ENCODE data around the gene PTPN18.

Gene PTPN18

DNA sequence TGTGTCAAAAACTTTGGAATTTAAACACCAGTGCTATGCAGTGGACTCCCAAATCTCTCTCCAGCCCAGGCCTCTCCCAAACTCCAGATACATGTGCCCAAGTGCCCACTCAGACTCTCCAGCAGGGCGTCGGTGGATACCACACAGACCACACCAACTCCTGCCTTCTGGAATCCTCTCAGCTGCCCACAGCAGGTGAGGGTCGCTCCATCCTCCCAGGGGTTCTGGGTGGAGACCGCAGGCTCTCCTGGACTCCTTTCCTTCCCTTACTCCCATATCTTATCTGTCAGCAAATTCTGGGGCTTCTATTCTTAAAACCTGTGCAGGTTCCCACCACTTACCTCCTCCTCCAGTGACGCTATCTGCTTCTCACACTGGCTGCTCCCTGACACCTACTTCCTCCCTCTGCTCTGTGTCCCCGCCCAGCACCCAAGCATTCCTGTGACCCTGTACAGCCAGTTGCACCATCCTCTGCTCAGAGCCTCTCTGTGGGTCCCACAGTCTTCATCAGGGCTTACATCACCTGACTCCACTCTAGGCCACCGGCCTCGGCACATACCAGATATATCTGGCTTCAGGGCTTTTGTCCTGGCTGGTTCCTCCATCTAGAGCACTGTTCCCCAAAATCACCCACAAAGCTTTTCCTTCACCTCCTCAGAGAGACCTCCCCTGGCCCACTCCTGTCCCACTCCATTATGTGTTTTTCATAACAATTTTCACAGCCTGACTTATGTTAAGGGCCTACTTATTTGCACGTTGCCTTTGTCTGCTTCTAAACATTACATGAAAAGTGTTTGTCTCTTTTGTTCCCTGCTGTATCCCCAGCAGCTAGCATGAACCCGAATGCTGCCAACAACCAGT is 15.7 kb upstream of the PTPN18 start:
- DNase-seq (ENCODE audit: low spot score) = no peak

DNA sequence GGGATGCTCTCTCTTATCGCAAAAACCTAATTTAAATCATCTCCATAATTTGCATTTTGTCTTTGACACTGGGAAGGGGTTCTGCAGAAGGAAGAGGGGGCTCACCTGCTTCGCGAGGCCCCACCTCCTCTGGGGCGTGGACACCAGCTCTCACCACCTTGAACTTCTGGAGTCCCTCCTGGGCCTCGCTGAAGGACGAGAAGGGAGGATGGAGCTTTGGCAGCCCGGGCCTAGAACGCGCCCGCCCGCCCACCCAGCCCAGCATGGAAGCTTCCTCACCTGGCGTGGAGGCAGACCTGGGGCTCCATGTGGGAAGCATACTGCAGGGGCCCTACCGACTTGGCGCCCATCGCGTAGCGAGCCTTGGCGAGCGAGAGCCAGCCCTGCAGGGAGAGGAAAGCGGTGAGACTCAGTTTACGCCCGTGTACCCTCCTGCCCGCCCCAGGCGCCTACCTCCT is 14.3 kb upstream of the PTPN18 start:
- DNase-seq (ENCODE audit: low spot score) = no peak

DNA sequence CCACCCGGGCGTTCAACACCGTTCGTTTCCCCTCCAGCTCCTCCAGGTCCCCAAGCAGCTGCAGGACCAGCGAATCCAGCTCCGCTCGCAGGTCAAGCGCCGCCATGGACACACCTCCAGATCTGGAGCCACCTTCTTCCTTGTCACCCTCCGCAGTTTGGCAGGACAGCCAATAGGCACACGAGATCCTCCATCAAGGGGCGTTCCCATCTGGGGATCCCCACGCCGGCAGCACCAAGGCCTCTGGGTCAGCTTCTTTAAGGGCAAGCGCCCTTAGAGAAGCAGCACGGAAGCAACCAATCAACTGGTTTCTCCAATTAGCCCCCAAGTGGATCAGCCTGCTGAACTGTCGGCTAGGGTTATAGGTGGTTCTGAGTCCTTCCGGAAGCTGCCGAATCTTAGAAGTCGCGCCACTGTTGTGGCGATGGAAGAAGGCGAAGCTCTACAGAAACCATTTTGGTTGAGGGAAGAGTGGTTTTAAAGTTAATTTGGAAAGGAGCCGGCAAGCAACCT is 13.8 kb upstream of the PTPN18 start:
- peak; percentile 95 for DNase-seq (ENCODE audit: low spot score)

DNA sequence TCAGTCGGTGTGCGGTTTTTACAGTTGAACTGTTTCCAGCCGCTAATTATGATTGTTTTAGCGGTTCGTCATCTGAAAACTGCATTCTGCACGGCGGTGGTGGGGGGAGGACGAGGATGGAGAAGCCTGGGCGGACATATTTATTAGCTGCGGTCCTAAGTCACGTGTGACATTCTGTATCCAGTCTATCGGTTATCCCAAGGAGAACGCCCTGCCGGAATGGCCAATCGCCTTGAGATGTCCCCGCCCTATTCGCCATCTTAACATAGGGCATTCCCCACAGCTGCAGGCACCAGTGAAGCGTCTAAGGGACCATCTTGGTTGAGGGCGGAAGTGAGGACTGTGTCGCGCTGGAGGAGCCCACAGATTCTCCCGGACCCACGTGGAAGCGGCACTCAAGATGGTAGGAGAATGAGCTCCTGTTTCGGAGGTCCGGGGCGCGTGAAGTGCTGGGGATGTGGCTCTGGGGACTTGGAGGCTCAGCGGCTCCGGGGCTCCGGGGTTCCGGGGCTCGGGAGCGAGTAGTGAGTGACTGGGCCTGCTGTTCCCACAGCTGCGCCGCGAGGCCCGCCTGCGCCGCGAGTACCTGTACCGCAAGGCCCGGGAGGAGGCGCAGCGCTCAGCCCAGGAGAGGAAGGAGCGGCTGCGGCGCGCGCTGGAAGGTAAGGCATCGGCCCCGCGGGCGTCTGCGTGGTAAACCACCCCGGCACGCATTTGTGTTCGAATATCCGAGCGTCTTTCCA is 13.2 kb upstream of the PTPN18 start, which contains the start of gene IMP4:
IMP4 (plus strand) TSS at position 365 of the 743 bp plus-strand sequence; CDS start at position 401, 36 bp downstream.
- DNase-seq (ENCODE audit: low spot score) = peak; percentile 99

DNA sequence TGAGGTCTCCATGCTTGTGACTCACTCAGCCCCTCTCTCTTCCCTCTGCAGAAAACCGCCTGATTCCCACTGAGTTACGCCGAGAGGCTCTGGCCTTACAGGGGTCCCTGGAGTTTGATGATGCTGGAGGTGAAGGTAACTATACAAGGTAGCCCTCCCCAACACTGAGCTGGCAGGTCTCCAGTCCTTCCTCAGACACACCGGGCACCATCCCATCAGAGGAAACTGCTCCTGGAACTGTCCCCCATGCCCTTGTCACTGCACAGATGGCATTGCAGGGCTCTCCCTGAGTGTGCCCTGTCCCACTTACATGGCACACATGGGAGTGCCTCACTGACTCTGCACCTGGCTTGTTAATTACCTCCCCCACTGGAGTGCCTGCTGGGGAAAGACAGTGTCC is 11.3 kb upstream of the PTPN18 start:
- peak; percentile 2 for DNase-seq (ENCODE audit: low spot score)

DNA sequence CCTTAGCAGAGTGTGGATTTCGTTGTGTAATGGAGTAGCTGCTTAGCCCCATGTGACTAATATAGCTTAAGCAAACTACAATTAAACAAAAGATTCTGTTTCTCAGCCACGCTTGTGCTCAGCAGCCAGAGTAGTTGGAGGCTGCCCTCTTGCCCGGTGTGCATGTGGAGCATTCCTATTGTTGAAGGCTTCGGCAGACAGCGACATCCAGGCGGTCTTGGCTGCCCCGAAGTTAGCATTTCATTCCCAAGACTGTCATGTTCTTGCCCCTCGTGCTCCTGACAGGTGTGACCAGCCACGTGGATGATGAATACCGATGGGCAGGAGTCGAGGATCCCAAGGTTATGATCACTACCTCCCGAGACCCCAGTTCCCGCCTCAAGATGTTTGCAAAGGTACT is 10.8 kb upstream of the PTPN18 start:
- DNase-seq (ENCODE audit: low spot score) = no peak

DNA sequence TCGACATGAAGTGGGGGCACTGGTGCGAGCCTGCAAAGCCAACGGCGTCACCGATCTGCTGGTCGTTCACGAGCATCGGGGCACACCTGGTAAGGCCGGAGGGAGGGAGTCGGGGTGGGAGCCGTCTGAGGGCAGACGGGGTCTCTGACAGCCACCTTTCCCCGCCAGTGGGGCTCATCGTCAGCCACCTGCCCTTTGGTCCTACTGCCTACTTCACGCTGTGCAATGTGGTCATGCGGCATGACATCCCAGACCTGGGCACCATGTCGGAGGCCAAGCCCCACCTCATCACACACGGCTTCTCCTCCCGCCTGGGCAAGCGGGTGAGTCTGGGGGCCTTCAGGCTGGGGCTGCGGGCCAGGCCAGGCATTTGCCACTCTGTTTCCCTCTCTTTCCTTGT is 10.2 kb upstream of the PTPN18 start:
- no peak for DNase-seq (ENCODE audit: low spot score)

DNA sequence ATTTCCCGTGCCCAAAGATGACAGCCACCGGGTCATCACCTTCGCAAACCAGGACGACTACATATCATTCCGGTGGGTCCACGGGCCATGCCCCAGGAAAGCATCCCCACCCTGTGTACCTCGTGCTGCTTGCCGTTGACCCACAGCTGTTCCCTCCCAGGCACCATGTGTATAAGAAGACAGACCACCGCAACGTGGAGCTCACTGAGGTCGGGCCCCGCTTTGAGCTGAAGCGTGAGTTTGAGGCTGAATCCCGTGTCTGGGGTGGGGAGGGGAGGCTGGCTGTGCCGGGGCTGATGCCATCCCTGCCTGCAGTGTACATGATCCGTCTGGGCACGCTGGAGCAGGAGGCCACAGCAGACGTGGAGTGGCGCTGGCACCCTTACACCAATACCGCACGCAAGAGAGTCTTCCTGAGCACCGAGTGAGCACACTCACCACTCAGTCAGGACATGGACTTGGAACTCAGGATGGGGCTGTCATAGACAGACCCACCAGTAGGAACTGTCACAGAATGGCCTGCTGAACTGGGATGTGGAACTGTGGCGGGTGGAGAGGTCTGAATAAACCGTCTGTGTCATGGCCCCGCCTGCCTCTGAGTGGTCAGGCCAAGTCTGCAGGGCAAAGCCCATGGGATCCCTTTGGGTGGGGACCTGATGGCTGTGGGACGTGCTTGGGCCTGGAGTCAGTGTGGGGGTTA is 9.7 kb upstream of the PTPN18 start:
- peak; percentile 0 for DNase-seq (ENCODE audit: low spot score)

DNA sequence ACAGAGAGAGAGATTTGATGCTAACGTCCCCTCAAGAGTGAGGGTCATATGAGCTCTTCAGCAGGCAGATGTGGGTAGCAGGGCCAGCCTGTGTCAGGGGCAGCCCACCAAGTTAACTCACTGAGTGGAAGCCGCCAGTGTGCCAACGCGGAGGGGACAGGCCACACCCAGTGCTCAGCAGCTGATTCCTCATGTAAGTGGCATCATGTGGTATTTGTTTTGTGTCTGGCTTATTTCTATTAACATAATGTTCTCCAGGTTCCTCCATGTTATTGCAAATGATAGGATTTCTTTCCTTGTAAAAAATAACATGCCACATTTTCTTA is 9.2 kb upstream of the PTPN18 start:
- no peak for DNase-seq (ENCODE audit: low spot score)

DNA sequence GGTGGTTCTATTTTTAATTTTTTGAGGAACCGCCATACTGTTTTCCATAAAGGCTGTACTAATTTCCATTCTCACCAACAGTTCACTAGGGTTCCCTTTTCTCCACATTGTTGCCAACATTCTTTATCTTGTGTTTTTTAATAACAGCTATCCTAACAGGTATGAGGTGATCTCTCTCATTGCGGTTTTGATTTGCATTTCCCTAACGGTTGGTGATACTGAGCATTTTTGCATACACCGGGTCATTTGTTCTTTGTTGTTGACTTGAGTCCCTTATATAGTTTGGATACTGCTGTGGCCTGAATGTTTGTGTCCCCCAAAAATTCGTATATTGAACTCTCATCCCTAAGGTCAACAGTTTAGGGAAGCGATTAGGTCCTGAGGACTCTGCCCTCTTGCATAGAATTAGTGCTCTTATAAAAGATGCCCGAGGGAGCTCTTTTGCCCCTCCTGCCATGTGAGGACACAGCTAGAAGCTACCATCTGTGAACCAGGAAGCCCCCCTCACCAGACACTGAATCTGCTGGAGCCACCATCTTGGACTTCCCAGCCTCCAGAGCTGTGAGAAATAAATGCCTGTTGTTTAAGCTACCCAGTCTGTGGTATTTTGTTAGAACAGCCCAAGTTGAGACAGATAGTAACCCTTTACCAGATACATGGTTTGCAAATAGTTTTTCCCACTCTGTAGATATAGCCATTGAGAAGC is 8.5 kb upstream of the PTPN18 start:
- no peak for DNase-seq (ENCODE audit: low spot score)

DNA sequence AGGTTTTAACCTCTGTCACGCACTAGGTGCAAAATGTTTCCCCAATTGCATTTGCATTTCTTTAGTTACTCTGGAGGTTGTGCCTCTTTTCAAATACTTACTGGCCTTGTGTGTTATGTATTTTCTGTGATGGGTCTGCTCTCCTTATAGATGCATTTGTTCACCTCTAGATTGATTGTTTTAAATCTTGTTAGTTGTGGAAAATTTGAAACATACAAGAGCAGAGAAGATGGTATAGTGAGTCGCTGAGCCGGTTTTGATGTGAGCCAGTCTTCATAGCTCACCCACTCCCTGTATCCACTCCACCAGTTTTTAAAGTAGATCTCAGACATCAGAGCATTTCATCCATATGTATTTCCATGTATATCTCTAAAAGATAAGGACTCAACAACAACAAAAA is 6.7 kb upstream of the PTPN18 start:
- DNase-seq (ENCODE audit: low spot score) = no peak

DNA sequence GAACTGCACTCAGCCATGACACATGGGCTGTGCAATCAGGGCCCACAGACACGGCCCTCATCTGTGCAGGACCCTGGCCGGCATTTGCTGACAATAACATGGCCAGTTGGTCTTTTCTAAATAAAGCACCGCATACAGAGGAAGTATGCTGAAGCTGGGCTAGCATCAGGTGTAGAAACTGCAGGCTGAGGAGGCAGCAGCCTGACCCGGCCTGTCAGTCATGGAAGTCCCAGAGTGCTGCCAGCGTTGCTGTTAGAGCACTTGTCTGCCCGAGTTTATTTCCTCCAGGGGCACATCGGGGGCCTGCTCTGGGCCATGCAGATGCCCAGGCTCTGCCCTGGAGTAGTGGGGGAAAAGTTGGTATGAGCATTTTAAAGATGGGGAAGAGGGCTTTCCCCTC is 4.1 kb upstream of the PTPN18 start:
- no peak for DNase-seq (ENCODE audit: low spot score)

DNA sequence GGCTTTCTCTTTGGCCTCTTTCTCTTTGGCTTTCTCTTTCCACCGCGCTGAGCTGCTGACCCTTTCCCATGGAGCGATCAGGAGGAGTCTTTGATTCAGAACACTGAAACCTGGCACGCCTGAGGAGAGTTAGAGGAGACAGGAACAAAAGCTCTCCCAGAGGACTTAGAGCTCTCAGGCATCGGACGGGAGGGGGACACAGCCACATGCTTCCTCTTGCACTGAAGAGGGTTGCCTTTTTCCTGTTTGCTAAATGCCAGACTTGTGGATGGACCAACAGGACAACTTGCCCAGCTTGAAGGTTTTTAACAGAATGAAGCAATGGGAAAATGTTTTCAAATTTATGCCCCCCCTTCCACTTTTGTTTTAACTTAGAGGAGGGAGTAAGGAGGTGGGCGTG is 3.6 kb upstream of the PTPN18 start:
- no peak for DNase-seq (ENCODE audit: low spot score)

DNA sequence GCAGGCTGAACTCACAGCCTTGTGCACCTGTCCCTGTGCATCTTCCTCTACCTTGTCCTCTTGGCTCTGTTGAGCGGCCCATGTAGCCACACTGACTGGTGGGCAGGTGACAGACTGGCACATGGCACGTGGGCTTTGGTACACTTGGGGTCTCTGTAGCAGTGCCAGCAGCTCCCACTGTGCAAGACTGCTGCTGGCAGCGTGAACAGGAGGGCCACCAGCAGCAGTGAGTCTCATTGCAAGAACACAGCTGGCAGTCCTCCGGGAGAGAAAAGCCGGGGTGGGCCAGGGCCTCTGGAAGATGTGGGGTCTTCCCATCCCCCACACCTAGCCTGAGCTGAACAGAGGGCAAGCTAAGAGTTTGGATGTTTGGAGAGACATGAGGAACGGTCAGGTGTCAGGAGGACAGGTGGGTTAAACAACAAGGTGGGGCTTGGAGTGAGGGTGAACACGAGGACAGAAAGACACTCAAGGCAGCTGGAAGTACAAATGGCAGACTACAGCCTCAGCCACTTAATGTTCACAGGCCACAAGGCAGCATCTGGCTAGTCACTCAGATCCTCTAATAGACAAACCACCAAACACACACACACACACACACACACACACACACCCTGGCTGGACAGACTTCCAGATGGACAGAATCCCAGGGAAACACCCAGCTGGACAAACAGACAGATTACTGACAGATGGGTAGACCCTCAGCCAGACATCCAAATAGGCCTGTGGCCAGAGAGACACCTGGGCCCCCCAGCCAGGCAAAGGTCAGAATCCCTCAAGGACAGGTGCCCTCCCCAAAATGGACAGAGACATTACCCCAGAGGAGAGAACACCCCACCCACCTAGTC is 2.3 kb upstream of the PTPN18 start:
- DNase-seq (ENCODE audit: low spot score) = no peak

DNA sequence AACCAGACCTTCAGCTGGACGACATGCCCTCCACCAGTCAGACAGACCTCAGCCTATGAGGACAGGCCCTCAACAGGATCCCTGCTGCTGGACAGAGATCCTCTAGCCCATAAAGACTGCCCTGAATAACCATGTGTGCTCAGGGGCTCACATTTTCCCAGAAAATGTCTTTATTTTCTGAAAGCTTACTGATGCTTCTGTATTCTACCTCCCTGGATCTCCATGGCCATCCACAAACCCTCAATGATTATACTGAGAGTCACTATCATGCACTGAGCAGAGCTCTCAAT is 1.8 kb upstream of the PTPN18 start:
- no peak for DNase-seq (ENCODE audit: low spot score)

DNA sequence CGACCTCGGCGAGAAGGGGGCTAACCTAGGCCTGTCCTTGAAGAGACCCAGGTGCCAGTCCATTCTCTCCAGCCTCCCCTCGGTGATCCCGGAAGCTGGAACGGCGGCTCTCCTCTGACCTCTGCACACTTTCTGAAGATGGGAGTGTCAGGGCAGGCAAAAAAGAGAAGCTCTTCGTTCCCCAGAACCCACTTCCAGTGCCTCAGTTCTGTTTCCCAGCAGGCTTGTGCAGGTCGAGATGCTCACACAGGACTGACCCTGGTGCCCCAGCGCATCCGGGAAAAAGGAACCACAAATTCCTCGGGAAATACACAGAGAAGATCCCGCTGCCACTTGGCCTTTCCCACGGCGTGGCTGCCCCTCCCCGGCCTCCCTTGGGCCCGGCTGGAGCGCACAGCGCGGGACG is 681 bp upstream of the PTPN18 start:
- no peak for DNase-seq (ENCODE audit: low spot score)

DNA sequence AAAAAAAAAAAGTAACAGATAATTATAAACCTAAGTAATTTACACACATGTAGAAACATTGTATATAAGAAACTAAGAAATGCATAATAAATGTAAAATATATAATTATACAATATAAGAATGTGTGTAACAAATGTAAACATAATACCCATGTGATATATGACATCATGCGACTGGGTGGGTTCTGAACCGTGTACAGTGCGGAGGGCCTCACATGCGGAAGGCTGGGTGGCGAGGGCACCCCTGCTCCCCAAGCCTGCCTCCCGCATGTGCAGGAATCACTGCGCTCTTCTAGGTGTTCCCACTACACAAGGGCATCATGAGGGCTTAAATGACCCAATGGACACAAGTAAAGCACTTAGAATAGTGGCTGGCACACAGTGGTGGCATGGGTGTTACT is 2.0 kb downstream of the PTPN18 start:
- DNase-seq (ENCODE audit: low spot score) = no peak

DNA sequence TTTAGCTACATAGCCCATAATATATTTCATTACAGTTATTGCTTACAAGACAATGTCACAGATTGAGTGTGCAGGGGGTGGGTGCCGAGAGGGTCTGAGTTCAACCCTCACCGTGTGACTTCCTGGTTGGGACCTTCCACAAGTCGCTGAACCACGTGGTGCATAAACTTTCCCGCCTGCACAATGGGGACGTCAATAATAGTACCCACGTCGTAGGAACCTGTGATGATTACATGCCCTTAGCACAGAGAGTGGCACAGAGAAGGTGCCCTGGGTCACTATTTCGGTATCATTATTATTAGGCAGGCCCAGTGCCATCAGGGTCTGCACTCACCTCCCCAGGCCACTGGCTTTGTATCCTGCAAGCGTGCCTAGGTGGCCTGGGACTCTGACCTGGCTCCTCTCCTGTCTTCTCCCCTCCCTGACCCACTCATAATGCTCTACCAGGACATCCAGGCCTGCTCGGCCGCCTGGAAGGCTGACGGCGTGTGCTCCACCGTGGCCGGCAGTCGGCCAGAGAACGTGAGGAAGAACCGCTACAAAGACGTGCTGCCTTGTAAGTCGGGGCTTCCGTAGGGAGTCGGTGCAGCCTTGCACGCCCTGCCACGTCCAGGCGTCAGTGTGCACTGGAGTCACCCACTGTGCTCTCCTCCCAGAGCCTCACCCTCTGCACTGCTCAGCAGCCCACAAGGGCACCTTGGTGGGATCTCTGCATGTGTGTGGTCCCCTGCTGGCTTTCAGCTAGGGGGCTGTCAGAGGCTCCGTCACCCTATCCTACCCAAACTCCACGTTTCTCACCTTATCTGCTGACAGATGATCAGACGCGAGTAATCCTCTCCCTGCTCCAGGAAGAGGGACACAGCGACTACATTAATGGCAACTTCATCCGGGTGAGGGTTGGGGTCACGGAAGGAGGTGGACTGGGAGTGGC is 2.8 kb downstream of the PTPN18 start:
- no peak for DNase-seq (ENCODE audit: low spot score)

DNA sequence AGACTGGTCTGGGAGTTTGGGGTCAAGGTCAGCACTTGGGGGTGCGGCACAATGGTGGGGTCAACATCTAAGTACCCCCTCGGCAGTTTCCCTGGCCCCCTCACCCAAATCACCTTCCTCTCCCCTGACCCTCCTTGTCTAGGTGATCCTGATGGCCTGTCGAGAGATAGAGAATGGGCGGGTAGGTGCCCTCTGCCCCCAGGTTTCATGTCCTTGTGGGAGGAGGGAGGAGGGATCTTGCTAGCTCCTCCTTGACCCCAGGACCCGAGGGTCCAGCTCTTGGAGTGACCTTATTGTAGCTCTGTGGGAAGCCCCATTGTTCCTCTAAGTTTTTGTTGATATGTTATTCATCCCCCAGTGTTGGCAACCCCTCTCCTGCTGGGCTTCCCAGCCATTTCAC is 3.6 kb downstream of the PTPN18 start:
- DNase-seq (ENCODE audit: low spot score) = no peak

DNA sequence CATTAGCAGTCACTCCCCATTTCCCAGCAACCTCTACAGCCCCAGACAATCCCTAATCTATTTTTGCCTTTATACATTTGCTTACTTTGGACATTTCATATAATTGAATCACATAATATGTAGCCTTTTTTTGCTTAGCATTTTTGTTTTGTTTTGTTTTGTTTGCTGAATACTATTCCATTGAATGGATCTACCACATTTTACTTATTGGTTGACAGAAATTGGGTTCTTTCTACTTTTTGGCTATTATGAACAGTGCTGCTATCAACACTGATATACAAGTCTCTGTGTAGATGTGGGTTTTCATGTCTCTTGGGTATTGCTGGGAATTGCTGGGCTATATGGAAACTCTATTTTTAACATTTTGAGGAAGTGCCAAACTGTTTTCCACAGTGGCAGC is 7.6 kb downstream of the PTPN18 start:
- no peak for DNase-seq (ENCODE audit: low spot score)
